GM20431 (cell line): Measurements from ENCODE around the gene SLC9A8.

Experiments used
- in situ Hi-C: fragments of 300-500 bp; cut with MseI, MboI; formaldehyde crosslinking; loops from one replicate; pipeline ENCODE4 v1.15.0; 2020; ENCODE audit warnings: low sequenced_read_pairs; ENCODE audit not compliant: unreplicated experiment

Gene SLC9A8

DNA sequence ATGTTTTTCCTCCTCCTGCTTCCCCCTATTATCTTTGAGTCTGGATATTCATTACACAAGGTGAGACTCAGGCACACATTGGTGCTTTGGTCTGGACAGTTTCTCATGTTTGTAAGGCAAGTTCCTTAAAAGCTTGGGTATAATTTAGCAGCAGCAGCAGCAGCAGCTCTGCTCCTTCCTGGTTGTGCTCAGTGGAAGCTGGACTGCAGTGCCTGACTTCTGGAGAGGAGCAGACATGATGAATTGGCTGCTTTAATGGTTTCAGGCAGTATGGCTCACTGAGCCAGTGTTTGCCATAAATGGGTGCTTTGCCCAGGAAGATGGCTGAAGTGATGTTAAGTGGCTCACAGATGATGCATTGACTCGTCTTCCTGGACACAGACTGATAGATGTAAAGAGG lies 32.4 kb downstream of the SLC9A8 start:
- in situ Hi-C loops: no loop called here

DNA sequence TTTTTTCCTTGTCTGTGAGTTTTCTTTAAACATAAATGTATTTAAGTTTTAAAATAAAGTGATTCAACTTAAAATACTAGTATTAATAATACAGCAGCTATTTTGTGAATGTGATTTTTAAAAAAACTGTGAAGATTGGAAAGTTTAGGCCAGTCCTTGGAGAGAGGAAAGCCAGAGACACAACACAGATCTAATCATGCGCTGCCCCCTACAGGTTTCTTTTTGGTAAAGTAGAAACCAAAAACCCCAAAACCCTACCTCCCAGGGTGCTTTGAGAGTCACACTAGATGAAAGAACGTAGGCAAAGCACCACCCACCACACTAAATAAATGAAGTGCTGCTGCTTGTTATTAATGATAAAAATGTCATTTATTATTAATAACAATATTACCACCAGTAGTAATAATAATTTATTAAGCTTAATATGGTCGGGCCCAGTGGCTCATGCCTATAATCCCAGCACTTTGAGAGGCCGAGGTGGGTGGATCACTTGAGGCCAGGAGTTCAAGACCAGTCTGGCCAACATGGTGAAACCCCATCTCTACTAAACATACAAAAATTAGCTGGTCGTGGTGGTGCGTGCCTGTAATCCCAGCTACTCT lies 33.7 kb downstream of the SLC9A8 start:
- in situ Hi-C loops: no loop called here

DNA sequence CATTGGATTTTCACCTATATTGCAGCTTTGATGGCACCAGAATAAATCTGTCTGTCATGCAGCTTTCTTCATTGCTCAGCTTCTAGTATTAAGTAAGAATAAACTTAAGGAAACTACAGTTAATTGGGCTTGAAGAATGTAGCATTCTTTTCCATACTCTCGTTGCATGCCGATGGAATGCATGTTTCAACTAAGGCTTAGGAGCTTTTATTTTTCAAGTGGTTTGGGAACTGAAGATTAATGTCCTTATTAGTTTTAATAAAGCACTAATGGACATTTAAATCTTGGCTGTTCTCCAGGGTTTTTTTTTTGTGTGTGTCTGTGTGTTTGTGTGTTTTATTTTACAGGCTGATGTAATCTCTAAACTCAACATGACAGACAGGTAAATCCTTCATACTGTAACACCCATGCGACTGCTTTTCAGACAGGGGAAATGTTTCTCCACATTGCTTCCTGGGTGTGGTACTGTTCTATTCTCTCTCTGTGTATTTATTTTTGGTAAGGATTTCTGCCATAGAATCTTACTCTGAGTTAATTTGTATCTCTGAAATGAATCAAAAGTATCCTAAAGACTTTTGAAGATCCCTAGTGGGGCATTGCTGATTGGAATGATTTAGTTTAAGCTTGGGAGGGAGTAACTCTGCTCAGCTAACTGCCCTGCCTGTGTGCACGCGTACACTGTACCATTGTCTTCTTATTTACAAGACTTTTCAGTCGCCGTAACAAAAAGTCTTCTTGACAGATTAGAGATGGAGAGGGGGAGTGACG lies 38.0 kb downstream of the SLC9A8 start:
- in situ Hi-C loops: loop anchor here (10.0 to 25.0 kb wide), 2 partner anchors 236 to 513 kb away; no protein-coding TSS in a partner anchor

DNA sequence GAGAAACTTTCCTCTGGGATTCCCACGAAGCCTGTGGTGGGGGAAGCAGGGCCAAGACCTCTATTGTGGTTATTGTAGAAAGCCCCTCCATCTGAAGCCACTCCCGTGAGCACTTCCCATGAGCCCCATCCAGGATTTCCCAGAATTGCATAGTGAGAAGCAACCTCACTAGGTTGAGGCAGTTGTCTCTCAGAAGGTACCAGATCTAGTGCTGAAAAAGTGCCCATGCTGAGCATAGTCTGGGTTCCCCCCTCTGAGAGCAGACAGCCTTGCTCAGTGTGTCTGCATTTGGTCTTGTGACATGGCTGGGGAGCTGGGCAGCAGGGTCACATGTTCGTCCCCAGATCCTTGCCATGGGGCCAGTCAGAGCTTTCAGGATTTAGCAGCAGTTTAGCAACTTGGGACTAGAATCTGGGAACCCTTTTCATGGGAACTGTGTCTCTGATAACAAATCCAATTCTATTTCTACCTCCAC lies 38.6 kb downstream of the SLC9A8 start:
- in situ Hi-C loops: loop anchor here (10.0 to 25.0 kb wide), 2 partner anchors 236 to 514 kb away; no protein-coding TSS in a partner anchor

DNA sequence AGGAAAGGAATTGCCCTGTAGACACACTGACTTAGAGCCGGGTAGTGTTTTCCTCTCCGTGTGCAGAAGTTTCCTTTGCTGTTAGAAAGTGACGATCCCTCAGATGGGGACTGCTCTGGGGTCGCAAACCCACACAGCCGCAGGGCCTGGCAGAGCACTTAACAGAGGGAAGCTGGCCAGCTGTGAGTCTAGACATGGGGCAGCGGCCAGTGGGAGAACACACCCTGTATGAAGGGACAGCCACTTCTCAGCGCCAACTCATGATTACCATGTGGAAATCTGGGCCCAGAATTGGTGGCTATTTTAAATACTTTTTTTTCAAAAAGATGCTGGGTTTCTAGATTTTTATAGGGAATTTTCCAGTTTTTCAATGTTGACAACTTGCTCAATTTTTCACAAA lies 39.4 kb downstream of the SLC9A8 start:
- in situ Hi-C loops: loop anchor here (10.0 to 25.0 kb wide), 2 partner anchors 237 to 515 kb away; no protein-coding TSS in a partner anchor

DNA sequence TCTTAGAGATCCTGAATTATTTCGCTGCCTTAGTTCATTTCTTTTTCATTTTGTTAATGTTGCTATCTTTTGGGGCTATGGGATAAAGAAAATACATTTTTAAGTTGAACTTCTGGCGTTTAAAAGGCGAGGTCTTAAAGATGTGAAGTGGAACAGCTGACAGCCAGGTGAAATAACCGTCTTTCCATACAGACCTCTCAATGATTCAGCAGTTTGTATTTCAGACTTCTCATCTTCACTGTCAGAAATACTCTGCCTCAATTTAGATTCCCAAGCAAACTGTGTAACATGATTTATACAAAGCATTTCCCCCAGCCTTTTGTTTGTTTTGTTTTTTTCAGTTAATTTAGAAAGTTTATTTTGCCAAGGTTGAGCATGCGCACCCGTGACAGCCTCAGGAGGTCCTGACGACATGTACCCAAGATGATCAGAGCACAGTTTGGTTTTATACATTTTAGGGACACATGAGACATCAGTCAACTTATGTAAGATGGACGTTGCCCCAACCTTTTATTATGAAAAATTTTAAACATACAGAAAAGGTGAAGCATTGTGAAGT lies 40.0 kb downstream of the SLC9A8 start:
- in situ Hi-C loops: loop anchor here (10.0 to 25.0 kb wide), 2 partner anchors 238 to 515 kb away; no protein-coding TSS in a partner anchor

DNA sequence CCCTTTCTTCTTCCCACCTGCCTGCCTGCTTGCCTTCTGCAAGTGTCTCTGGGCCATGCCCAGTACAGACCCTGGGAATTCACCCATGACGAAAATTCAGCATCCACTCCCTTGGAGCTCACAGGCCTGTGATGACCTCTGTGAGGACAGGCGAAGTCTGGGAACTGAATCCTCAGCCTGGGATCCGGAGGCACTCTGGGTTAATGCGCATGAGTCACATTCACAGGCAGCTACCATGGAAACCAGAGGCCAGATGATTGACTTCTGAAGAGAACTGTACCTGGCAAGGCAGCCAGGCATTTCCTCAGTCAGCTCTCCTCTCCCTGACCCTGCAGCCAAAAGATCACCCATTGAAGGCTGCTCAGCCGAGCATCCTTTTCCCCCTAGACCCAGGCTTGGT lies 41.0 kb downstream of the SLC9A8 start:
- in situ Hi-C loops: loop anchor here (10.0 to 25.0 kb wide), 2 partner anchors 239 to 516 kb away; no protein-coding TSS in a partner anchor

DNA sequence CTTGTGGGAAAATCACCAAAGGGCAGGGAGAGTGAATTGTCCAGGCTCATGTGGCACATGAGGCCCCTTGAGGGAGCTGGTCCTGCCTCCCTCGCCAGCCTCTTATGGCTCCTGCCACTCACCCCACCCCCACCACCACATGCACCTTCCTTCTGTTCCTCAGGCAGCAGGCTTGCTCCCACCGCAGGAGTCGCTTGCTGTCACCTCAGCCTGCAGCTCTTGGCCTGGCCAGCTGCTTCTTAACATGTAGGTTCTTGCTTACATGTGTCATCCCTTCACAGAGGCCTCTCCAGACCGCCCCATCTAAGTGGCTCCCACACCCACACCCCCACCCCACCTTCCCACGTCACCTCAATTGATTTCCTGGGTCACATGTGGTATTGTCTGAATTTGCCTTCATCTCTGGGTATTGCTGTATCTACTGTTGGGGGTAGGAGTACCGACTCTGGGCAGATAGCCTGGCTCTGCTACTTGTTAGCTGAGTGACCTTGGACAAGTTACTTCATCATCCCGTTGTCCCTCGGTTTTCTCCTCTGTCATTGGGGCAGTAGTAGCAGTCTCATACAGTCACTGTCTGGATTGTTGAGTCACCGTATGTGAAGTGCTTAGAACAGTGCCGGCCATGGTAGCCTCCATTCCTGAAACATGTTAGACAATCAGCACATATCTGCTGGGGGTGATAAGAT lies 41.7 kb downstream of the SLC9A8 start:
- in situ Hi-C loops: loop anchor here (10.0 to 25.0 kb wide), 2 partner anchors 240 to 517 kb away; no protein-coding TSS in a partner anchor

DNA sequence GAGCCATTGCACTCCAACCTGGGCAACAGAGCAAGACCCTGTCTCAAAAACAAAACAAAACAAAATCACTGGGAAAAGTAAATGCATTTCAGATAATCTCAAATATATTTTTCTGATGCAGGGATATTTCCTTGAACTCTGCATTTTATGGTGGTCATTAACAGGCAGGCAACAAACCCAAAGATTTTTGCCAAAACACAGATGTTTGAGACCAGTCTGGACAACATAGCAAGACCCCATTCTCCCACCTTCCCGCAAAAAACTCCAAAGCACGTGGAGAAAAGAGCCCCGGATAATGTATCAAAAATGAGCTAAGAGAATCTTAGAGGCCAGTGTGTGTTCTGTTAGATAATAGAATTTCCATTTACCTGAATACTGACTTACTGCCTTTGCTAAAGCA lies 44.3 kb downstream of the SLC9A8 start:
- in situ Hi-C loops: loop anchor here (10.0 to 25.0 kb wide), 2 partner anchors 242 to 520 kb away; no protein-coding TSS in a partner anchor

DNA sequence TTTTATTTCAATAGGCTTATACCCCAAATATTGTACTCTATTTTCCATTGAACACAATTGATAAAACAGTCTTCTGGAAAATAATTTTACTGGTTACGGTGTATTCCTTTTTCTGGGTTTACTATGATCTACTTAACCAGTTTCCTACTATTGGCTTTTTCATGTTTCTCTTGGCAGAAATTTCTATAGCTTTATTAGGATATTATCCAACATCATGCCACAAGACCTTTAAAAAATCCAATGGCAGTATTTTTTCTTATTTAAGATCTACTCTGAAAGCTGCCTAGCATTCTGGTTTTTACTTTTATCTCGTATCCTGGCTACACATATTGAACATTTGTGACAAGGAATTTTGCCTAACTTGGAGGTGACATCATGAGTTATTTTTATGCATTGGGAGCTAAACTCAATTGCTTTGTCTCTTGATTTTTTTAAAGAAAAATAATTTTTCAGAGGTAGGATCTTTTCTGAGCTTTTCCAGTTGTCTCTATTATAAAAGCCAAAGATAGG lies 45.5 kb downstream of the SLC9A8 start:
- in situ Hi-C loops: loop anchor here (10.0 to 25.0 kb wide), 2 partner anchors 243 to 521 kb away; no protein-coding TSS in a partner anchor

DNA sequence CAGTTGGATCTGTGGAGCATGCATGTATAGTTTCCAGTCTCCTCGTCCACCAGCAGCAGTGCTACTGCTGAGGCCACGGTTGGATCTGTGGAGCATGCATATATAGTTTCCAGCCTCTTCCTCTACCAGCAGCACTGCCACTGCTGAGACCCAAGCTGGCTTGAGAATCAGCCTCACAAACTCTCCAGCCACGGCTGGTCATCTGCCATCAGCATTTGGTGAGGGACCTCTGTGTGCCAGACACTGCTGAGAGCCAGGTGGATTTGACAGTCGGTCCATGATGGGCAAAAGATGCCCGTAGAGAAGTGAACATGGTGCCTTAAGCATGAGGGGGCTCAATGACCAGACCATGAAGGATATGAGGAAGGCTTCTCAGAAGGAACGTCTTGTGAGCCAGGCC lies 46.4 kb downstream of the SLC9A8 start:
- in situ Hi-C loops: loop anchor here (10.0 to 25.0 kb wide), 2 partner anchors 244 to 522 kb away; no protein-coding TSS in a partner anchor

DNA sequence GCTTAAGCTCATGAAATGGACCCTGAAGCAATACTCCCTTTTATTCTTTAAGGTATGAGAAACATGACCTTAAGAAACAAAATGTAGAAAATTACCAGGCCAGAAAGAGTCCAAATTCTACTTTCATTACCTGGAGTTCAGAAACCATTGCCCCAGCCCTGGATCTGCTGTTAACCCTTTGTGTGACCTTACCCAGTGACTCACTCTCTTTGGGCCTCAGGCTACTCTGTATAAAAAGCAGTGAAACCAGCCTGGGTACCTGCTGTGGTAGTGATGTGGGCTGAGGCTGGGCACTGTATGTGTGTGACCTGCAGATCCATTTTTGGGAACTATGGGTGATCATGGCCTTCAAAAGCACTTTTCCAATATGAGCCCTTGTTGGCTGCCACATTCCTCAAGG lies 47.2 kb downstream of the SLC9A8 start:
- in situ Hi-C loops: loop anchor here (10.0 to 25.0 kb wide), 2 partner anchors 245 to 523 kb away; no protein-coding TSS in a partner anchor

DNA sequence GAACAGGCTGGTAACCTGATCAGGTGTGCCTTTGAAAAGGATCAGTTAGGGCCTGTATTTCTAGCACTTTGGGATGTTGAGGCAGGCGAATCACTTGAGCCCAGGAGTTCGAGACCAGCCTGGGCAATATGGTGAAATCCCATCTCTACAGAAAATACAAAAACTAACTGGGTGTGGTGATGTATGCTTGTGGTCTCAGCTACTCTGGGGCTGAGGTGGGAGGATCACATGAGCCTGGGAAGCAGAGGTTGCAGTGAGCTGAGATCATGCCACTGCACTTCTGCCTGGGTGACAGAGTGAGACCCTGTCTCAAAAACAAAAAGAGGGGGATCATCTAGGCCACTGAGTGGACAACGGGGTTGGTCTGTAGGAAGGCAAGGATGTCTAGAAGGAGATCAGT lies 48.6 kb downstream of the SLC9A8 start:
- in situ Hi-C loops: loop anchor here (25.0 kb wide), 1 partner anchor 524 kb away; no protein-coding TSS in a partner anchor

DNA sequence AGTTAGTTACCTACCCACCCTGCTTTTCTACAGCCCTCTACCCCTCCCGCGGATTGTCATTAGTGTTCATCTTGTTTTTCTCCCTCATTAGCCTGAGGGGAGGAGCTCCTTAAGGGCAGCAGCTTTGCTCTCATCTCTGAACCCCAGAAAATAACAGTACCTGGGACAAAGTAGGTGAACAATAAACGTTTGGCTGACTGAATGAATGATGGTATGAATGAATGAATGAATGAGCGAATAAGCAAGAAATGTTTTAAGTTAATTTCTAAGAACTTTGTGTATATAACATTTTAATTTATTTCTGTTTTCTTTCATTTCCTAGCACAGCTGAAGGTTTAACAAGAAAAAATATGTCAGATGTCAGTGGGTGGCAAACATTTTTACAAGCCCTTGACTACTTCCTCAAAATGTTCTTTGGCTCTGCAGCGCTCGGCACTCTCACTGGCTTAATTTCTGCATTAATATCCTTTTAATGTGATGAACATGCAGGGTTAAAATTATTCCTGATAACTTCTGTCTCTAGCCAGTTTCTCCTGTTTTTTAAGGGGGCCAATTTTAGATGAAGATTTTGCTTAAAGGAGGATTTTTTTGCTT lies 50.1 kb downstream of the SLC9A8 start:
- in situ Hi-C loops: loop anchor here (25.0 kb wide), 1 partner anchor 525 kb away; no protein-coding TSS in a partner anchor

DNA sequence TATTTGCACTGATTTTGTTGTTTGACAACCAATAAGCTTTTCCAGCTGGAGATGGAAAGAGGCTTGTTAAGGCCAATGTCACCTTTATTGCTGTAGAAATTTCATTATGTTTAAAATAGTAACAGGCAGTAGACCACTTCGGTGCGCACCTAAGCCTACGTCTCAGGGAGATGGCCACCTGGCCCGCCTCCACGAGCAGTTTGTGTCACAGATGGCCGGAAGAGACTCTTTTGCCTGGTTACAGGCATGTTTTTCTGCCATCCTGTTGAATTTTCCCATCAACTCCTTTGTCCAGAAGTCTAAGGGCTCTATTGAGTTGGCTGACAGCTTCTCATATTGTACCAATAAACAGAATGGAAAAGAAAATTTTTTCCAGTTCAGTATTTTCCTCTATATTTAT lies 51.0 kb downstream of the SLC9A8 start:
- in situ Hi-C loops: loop anchor here (25.0 kb wide), 1 partner anchor 526 kb away; no protein-coding TSS in a partner anchor

DNA sequence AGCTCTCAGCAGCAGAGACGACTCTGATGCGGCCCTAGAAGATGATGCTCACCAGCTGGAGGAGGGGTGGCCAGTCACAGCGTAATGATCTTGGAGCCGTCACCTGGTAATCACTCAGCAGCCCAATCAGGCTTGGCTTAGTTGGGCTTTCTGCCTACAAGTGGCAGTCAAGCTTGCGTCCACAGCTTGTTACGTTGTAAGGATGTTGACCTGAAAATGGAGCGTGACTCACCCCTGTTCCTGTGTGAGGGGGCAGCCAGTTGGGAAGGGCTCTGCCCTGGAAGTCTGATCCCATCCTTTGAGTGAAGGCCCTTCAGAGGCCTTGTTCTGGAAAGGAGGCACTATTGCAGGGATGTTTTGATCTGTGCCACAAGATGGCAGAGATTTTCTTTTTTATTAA lies 52.9 kb downstream of the SLC9A8 start:
- in situ Hi-C loops: loop anchor here (25.0 kb wide), 1 partner anchor 528 kb away; no protein-coding TSS in a partner anchor

DNA sequence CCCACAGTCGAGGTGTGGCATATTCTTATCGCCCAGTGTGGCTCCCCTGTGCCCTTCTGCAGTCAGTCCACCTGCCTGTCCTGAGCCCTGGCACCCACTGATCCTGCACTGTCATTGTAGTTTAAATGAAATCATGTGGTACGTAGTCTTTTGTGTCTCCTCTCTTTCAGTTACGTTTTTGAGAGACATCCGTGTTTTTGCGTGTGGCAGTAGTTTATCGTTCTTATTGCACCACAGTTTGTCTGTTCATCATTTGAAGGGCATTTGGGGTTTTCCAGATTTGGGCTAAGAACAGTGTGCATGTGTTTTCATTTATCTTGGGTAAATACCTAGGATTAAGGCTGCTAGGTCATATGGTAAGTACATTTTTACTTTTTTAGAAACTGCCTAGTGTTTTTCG lies 53.4 kb downstream of the SLC9A8 start:
- in situ Hi-C loops: loop anchor here (25.0 kb wide), 1 partner anchor 529 kb away; no protein-coding TSS in a partner anchor

DNA sequence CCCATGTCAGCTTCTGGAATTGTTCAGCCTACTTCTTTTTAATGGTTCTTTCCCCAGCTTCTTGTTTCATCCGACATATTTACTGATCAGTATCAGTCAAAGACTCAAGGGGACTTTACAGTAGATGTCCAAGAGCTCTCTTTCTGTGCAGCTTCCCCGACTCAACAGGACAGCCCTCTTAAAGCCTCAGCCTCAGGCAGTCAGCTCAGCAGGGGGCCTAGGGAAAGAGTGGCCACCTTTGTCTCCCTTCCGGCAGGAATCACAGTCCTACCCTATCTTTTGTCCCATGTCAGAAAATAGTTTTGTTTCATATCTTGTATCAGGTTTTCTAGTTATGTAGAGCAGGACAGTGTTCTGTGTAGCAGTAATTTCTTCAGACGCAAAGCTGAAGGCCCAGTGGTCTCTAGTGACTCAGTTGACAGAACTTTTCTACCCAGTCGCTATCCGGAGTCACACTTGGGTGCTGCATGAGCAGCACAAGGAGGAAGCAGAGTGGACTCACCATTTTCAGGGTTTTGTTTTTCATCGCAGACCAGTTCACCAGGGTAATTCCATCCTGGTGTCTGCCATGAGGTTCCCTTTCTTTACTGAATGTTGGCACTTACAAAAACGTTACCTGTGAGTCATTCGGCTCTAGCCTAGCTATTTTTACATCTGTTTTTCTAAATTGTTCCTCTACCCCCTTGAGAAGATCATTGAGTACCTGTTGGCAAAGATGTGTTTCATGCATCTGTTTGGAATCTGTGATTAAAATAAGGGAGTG lies 55.0 kb downstream of the SLC9A8 start:
- in situ Hi-C loops: loop anchor here (25.0 kb wide), 1 partner anchor 530 kb away; no protein-coding TSS in a partner anchor
